GM12891 (cell line): ENCODE measurements around the gene AP5S1.

Source experiments
- DNase-seq: peaks from one replicate; pipeline ENCODE4 v3.0.0; 2011; ENCODE audit warnings: low spot score; ENCODE audit not compliant: insufficient read length
- FAIRE-seq: peaks from 2 replicates; lab custom pipeline; 2011; peaks lifted over from hg19 to GRCh38; lab: Jason Lieb, UNC
- PAX5 ChIP-seq: IDR thresholded peaks from 2 replicates; pipeline ENCODE4 v1.6.1; 2011; ENCODE audit warnings: low read length, moderate library complexity, mild to moderate bottlenecking; ENCODE audit not compliant: insufficient read depth, severe bottlenecking
- POLR2A ChIP-seq: IDR thresholded peaks from 2 replicates; pipeline ENCODE4 v1.6.1; 2011; ENCODE audit warnings: low read depth, low read length, control low read depth
- POLR2AphosphoS5 ChIP-seq: IDR thresholded peaks from 2 replicates; pipeline ENCODE4 v1.6.1; 2011; ENCODE audit warnings: low read depth, low read length, control low read depth
- POU2F2 ChIP-seq: IDR thresholded peaks from 2 replicates; pipeline ENCODE4 v1.6.1; 2011; ENCODE audit warnings: low read depth, mild to moderate bottlenecking, control low read depth, low read length, moderate library complexity
- SPI1 ChIP-seq: IDR thresholded peaks from 2 replicates; pipeline ENCODE4 v1.6.1; 2011; ENCODE audit warnings: low read depth, low read length, control low read depth
- TAF1 ChIP-seq: IDR thresholded peaks from 2 replicates; pipeline ENCODE4 v1.6.1; 2011; ENCODE audit warnings: low read depth, low read length, control low read depth

AP5S1 gene

DNA sequence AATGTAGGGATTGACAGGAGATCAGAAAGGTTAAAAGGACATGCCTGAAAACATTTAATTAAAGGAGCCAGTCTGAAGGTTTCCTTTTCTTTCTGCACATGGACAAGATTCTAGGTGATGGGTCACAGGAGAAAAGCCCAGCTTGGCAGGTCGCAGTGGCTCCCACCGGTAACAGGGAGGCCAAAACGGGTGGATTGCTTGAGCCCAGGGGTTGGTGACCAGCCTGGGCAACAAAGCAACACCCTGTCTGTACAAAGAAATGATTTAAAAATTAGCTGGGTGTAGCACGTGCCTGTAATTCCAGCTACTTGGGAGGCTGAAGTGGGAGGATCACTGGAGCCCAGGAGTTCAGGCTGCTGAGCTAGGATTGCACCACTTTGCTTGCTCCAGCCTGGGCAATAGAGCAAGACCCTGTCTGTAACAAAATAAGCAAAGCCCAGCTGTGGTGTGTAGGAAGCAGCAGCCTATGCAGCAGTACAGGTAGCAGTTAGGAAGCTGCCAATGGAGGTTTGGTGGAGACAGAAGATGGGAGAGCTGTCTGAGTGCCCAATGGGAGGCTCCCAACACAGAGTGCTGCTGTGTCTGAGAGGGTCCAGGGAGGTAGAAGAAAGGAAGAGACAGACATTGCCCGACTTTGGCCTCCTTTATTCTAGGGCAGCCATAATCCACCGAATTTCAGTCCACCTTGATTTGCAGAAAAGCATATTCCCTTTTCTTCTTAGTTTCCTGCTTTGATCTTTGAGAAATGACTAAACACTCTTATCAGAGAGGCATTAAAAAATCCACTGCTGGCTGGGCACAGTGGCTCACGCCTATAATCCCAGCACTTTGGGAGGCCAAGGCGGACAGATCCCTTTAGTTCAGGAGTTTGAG, 7.1 kb upstream of the AP5S1 start:
- no peak for TF ChIP-seq PAX5
- TF ChIP-seq POLR2A = no peak
- no peak for TF ChIP-seq POU2F2
- no peak for TF ChIP-seq TAF1
- TF ChIP-seq SPI1 = no peak
- TF ChIP-seq POLR2AphosphoS5 = no peak
- no peak for FAIRE-seq
- DNase-seq = no peak

GRCh38 chr20:3813848-3814581, 6.3 kb upstream of the AP5S1 start:
- DNase-seq (no peak), FAIRE-seq (no peak)
- TF ChIP-seq POLR2A (no peak), POLR2AphosphoS5 (no peak), POU2F2 (no peak), SPI1 (no peak), TAF1 (no peak), PAX5 (no peak)

DNA sequence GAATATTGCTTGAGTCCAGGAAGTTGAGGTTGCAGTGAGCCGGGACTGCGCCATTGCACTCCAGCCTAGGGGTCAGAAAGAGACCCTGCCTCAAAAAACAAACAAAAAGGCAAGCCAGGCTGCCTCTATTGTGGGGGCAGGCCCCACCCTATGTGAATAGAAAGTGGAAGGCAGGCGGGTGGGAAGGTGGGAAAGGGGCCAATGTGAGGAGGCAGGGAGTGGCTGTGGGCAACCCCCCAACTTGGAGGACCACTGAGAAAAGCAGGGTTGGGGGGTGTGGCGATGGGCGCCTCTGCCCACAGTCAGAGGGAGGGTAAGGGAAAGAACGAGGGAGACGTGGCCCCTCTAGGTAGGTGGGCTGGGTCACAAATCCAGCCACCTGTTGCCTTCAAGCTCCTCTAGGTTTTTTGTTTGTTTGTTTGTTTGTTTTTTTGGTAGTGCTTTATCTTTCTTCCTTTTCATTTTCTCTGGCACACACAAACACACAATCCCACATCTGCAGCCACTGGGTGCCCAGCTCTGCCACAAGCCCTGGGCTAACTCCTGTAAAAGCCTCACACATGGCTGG, 5.3 kb upstream of the AP5S1 start:
- TF ChIP-seq POU2F2 (no peak), SPI1 (no peak), TAF1 (no peak), PAX5 (no peak)
- DNase-seq (no peak), FAIRE-seq (no peak)

DNA sequence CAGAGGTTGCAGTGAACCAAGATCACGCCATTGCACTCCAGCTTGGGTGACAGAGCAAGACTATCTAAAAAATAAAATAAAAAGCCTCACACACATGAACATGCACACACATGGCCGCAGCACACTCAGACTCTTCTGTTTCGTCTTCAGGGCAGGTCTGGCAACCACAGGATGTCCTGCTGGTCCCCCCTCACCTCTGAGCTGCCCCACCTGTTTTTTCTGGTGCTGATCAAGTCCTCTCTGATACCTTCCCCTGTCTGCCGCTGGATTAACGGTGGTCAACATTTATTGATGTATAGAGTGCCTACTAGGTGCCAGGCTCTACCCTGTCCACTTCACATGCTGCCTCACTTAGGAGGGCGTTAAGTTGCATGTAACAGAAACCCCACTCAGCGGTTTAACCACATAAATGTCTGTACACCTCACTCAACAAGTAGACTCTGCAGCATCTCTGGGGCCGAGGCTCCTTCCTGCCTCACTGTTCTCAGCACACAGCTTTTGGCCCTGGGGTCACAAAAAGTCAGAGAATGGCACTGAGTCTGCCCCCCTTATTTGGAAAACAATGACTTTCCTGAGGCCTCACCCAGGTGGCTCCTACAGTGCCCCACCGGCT, 4.5 kb upstream of the AP5S1 start:
- no peak for TF ChIP-seq PAX5
- FAIRE-seq (no peak), DNase-seq (no peak)

DNA sequence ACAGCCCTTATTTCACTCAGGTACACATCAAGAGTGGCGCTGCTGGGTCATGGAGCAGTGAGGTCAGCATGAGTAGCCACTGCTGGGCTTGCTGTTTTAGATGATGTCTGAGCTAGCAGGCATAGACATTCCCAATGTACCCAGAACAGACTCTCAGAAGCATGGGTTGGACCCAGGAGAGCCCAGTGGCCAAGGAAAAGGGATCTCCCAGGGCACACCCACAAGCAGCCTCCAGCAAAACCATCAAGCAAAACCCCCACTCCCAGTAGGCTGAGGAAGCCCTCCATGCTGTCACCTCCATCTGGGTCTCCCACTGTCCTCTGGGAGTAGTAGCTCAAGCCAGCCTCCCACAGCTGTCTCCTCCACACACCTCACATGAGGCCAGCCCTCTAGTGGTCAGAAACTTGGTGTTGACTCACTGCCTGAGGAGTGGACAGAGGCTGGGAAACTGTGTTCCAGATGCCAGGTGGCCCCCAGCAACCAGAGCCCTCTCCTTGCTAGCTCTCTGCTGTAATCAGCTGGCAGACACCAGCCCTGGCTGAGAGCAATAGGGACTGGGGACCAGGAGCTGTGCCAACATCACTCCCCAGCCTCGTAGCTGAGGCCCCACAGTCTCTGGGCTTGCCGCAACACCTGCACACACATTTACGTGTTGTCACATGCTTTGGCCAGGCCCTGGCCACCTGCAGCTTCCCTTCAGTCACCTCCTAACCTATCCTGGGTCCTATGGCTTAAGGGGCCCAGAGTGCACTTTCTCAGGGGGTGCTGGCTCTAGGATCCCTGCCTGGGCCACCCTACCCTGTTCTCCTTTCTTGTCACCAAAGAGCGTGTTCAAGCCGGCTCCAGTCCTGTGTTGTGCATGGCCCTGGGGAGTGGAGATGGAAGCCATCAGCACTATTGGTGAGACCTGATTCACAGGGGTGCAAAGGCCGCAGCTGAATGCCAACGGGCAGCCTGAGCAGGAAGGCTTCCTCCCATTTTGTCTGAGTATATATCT, 1.9 kb upstream of the AP5S1 start:
- DNase-seq (no peak), FAIRE-seq (no peak)
- TF ChIP-seq PAX5 = no peak
- no peak for TF ChIP-seq TAF1
- TF ChIP-seq POLR2AphosphoS5 = no peak
- no peak for TF ChIP-seq SPI1
- TF ChIP-seq POLR2A = no peak
- no peak for TF ChIP-seq POU2F2

- DNase-seq (no peak), FAIRE-seq (no peak)
- TF ChIP-seq SPI1 = no peak
- TF ChIP-seq POLR2A = no peak
- no peak for TF ChIP-seq POU2F2
- TF ChIP-seq PAX5 = no peak
- TF ChIP-seq TAF1 = no peak
- TF ChIP-seq POLR2AphosphoS5 = no peak
Measured at GRCh38 chr20:3819411-3820047, 818 bp upstream of the AP5S1 start.

- TF ChIP-seq POU2F2 (no peak), POLR2A (no peak)
- FAIRE-seq (no peak), DNase-seq (no peak)
Measured at GRCh38 chr20:3820901-3821727, 767 bp downstream of the AP5S1 start.

DNA sequence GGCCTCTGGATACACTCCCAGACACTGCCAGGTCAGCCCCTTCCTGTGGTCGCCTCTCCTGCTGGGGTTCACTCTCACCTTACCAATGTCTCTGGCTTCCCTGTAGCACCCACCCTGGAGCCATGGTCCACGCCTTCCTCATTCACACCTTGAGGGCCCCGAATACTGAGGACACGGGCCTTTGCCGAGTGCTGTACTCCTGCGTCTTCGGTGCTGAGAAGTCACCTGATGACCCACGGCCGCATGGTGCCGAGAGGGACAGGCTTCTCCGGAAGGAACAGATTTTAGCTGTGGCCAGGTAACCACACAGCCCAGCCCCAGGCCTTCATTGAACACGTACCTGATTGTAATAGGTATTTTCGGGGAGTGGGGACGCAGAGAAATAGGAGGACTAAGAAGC, 1.6 kb downstream of the AP5S1 start:
- FAIRE-seq (no peak), DNase-seq (no peak)
- no peak for TF ChIP-seq POU2F2

DNA sequence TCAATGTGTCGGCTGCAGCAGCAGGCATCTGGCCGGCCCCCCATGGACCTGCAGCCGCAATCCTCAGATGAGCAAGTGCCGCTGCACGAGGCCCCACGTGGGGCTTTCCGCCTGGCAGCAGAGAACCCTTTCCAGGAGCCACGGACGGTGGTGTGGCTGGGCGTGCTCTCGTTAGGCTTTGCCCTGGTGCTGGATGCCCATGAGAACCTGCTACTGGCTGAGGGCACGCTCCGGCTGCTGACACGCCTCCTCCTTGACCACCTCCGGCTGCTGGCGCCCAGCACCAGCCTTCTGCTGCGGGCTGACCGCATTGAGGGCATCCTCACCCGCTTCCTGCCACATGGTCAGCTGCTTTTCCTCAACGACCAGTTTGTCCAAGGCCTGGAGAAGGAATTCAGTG, 3.5 kb downstream of the AP5S1 start:
- DNase-seq (no peak), FAIRE-seq (no peak)
- TF ChIP-seq POLR2AphosphoS5 (no peak), TAF1 (no peak), PAX5 (no peak), SPI1 (no peak), POLR2A (no peak), POU2F2 (no peak)
